Subcutaneous abdominal adipose tissue (tissue), 5 donors: ENCODE data around the gene ABCD3.

Experiments
- H3K27ac ChIP-seq: one replicate; pipeline ENCODE4 v1.7.0; 2013; ENCODE audit warnings: low read depth, mild to moderate bottlenecking, inconsistent platforms, low read length, moderate library complexity
- H3K27me3 ChIP-seq, 5 donors: one replicate each; pipeline ENCODE4 v1.7.0; 2013; ENCODE audit warnings: low read length in 5 of 5, inconsistent platforms in 1 of 5; ENCODE audit not compliant: control insufficient read depth in 5 of 5, insufficient read depth in 4 of 5
- H3K36me3 ChIP-seq, 5 donors: one replicate each; pipeline ENCODE4 v1.7.0; 2013; ENCODE audit warnings: low read length in 5 of 5; ENCODE audit not compliant: control insufficient read depth in 5 of 5, insufficient read depth in 5 of 5
- H3K4me1 ChIP-seq, 5 donors: one replicate each; pipeline ENCODE4 v1.7.0; 2013; ENCODE audit warnings: low read length in 5 of 5, mild to moderate bottlenecking in 3 of 5, moderate library complexity in 1 of 5; ENCODE audit not compliant: control insufficient read depth in 5 of 5, insufficient read depth in 5 of 5
- H3K4me3 ChIP-seq, 5 donors: one replicate each; pipeline ENCODE4 v1.7.0; 2013; ENCODE audit warnings: low read length in 5 of 5, low read depth in 1 of 5
- H3K9ac ChIP-seq, 5 donors: one replicate each; pipeline ENCODE4 v1.7.0; 2013; ENCODE audit warnings: low read length in 5 of 5, mild to moderate bottlenecking in 4 of 5, moderate library complexity in 3 of 5
- H3K9me3 ChIP-seq, 5 donors: one replicate each; pipeline ENCODE4 v1.7.0; 2013; ENCODE audit warnings: low read length in 5 of 5; ENCODE audit not compliant: control insufficient read depth in 5 of 5
- donor health status: healthy.
- donor health status: healthy.
- donor health status: healthy.
- donor health status: healthy.
- donor health status: healthy.

The ABCD3 gene

DNA sequence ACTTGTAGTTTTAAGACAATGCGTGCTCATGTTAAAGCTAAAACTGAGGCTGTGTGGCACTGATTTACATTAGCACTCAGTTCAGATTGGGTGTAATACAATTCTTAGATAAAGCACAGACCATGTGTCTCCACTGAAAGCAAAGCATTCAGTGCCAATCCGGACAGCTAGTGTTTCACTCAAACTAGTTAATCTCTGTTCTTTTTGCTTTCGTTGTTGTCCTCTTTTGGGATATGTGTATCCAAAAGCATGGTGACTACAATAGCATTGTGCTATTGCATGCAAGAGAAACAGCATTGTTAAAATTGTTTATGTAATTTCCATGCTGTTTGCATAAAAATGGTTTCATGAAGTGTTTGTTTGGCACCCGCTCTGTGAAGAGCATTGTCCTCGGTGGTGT is 68.8 kb downstream of the ABCD3 start:
- H3K36me3 ChIP-seq = peaks cover 11 to 45% (median 31%) of the 10 kb centered on the region in 5 donors
- H3K27ac ChIP-seq = no peak overlapping the region
- H3K27me3 ChIP-seq = no peaks in the 10 kb centered on the region
- no peak overlapping the region for H3K4me3 ChIP-seq
- no peaks in the 10 kb centered on the region for H3K9me3 ChIP-seq
- H3K9ac ChIP-seq = no peak overlapping the region
- no peaks in the 10 kb centered on the region for H3K4me1 ChIP-seq

DNA sequence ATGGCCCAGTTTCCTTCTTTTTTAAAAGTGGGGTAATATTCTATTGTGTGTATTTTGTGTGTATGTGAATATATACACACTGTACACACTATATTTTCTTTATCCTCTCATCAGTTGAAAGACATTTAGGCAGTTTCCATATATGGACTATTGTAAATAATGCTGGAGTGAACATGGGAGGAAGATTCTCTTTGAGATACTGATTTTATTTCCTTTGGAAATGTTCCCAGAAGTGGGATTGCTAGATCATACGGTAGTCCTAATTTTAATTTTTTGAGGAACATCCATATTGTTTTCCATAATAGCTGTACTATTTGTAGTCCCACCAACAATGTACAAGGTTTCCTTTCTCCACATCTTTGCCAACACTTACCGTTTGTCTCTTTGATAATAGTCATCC is 72.4 kb downstream of the ABCD3 start:
- no peaks in the 10 kb centered on the region for H3K9me3 ChIP-seq
- H3K27ac ChIP-seq = no peak overlapping the region
- no peaks in the 10 kb centered on the region for H3K27me3 ChIP-seq
- peaks cover 9 to 52% (median 26%) of the 10 kb centered on the region in 5 donors for H3K36me3 ChIP-seq
- H3K9ac ChIP-seq = no peak overlapping the region
- no peaks in the 10 kb centered on the region for H3K4me1 ChIP-seq
- no peak overlapping the region for H3K4me3 ChIP-seq

DNA sequence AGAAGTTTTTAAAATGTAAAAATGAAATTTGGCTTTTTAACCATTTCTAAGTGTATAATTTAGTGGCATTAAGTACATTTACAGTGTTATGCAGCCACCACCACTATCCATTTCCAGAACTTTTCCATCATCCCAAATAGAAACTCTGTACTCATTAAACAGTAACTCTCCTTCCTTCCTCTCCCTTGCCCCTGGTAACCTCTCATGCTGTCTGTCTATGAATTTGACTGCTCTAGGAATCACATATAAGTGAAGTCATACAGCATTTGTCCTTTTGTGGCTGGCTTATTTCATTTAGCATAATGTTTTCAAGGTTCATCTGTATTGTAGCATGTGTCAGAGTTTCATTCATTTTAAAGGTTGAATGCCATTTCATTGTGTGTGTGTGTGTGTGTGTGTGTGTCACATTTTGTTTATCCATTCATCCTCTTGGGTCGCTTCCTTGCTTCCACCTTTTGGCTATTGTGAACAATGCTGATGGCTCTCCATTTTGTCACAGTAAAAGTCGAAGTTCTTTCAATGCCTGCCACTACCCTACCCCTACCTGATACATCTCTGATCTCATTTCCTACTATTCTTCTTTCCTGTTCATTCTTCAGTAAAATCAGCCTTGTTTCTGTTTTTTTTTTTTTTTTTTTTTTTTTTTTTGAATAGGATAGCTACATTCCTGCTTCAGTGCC is 78.0 kb downstream of the ABCD3 start:
- no peak overlapping the region for H3K4me3 ChIP-seq
- H3K4me1 ChIP-seq = no peaks in the 10 kb centered on the region
- no peak overlapping the region for H3K9ac ChIP-seq
- no peaks in the 10 kb centered on the region for H3K27me3 ChIP-seq
- peaks cover 8 to 41% (median 30%) of the 10 kb centered on the region in 5 donors for H3K36me3 ChIP-seq
- H3K9me3 ChIP-seq = no peaks in the 10 kb centered on the region
- no peak overlapping the region for H3K27ac ChIP-seq

DNA sequence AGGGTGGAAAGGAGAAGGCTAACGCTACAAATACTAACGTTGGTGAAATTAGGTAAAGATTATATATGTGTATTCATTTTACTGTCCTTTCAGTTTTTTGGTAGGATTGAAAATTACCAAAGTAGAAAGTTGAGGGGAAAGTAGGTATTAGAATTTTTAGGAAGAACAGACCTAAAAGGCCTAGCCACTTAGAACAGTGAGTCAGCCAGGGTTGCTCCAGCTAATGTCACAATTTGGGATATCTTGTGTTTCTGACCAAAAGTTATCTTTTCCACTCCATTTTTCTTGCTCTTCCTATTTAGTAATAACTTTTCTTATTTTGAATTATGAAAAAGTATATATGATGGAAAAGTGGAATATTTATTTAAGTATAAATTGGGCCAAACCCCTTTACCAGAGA is 83.2 kb downstream of the ABCD3 start:
- peaks cover 0 to 11% (median 3%) of the 10 kb centered on the region in 5 donors for H3K4me1 ChIP-seq
- no peak overlapping the region for H3K9ac ChIP-seq
- H3K36me3 ChIP-seq = peaks cover 15 to 38% (median 29%) of the 10 kb centered on the region in 5 donors
- H3K9me3 ChIP-seq = no peaks in the 10 kb centered on the region
- no peaks in the 10 kb centered on the region for H3K27me3 ChIP-seq
- no peak overlapping the region for H3K27ac ChIP-seq
- no peak overlapping the region for H3K4me3 ChIP-seq

DNA sequence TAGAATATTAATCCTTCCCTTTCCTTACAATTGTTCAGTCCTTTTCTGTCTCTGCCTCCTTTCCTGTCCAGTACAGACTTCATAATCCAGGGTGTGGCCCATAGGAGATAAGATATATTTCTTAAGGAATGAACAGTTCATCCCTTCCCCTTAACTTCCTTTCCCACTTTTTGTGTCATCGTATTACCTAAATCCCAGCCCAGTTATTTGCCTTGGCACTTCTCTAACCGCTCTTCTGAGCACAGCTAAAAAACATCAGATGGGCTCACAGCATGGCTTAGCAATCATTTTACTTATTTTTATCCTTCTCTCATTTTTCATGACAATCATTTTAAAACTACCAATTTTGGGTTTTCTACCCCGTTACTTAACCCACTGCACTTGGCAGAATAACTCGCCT is 83.7 kb downstream of the ABCD3 start:
- Histone ChIP-seq H3K36me3 (peaks cover 15 to 38% (median 30%) of the 10 kb centered on the region in 5 donors), H3K4me1 (peaks cover 0 to 11% (median 3%) of the 10 kb centered on the region in 5 donors), H3K27ac (no peak overlapping the region), H3K4me3 (no peak overlapping the region), H3K27me3 (no peaks in the 10 kb centered on the region), H3K9me3 (no peaks in the 10 kb centered on the region), H3K9ac (no peak overlapping the region)

DNA sequence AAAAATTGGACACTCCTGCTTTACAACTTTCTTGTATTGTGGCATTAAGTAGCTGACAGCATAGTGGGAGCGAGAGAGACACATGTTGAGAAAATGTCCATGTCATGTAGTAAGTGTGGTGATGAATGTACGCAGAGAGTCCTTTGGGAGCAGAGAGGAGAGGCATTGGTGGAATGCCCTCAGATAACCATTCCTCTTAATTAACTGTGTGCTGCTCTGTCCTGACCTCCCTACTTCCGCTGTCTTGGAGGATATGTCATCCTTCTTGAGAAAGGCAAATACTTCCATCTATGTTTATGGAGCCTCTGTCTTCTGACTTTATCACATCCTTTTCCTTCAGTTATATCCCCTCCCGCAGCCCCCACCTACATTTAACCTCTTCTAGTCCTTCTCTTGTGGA is 85.0 kb downstream of the ABCD3 start:
- peaks cover 0 to 11% (median 3%) of the 10 kb centered on the region in 5 donors for H3K4me1 ChIP-seq
- no peaks in the 10 kb centered on the region for H3K27me3 ChIP-seq
- no peak overlapping the region for H3K4me3 ChIP-seq
- H3K36me3 ChIP-seq = peaks cover 15 to 38% (median 30%) of the 10 kb centered on the region in 5 donors
- no peaks in the 10 kb centered on the region for H3K9me3 ChIP-seq
- H3K27ac ChIP-seq = no peak overlapping the region
- no peak overlapping the region for H3K9ac ChIP-seq

DNA sequence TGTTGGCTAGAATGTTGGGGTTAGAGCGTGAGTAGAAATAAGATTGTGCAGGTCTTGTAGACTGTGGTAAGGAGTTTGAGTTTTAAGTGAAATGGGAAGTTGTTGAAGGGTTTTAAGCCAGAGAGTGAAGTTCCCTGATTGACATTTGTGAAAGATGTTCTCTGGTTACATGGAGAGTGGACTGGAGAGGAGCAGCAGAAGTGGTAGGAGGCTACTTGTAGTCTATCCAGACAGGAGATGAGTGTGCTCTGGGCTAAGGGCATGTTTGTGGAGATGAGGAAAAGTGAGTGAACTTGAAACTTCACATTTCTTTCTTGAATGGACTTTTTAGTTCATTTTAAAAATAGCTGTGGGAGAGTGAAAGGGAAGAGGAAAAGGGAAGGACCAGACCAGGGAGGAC is 86.4 kb downstream of the ABCD3 start:
- peaks cover 0 to 11% (median 3%) of the 10 kb centered on the region in 5 donors for H3K4me1 ChIP-seq
- H3K27ac ChIP-seq = no peak overlapping the region
- no peaks in the 10 kb centered on the region for H3K9me3 ChIP-seq
- no peaks in the 10 kb centered on the region for H3K27me3 ChIP-seq
- peaks cover 13 to 26% (median 19%) of the 10 kb centered on the region in 5 donors for H3K36me3 ChIP-seq
- H3K4me3 ChIP-seq = no peak overlapping the region
- H3K9ac ChIP-seq = no peak overlapping the region

DNA sequence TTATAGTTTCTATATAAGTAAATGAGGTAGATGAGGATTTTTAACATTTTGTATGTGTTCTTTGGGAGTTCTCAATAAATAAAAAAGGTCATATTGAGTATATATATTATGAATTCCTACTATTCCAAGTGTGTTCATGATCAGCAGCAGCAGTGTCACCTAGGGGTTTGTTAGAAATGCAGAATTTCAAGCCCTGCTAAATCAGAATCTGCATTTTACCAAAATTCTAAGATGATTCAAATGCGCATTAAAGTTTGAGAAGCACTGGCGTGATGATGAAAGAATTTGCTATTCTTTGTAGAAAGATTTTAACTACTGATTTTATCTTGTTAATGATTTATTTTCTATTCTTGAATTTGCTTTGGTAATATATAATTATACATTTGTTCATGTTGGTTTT is 94.6 kb downstream of the ABCD3 start:
- Histone ChIP-seq H3K9me3 (no peaks in the 10 kb centered on the region), H3K4me1 (peaks cover 0 to 3% (median 0%) of the 10 kb centered on the region in 5 donors), H3K27me3 (no peaks in the 10 kb centered on the region), H3K4me3 (no peak overlapping the region), H3K27ac (no peak overlapping the region), H3K9ac (no peak overlapping the region), H3K36me3 (peaks cover 0 to 13% (median 0%) of the 10 kb centered on the region in 5 donors)

DNA sequence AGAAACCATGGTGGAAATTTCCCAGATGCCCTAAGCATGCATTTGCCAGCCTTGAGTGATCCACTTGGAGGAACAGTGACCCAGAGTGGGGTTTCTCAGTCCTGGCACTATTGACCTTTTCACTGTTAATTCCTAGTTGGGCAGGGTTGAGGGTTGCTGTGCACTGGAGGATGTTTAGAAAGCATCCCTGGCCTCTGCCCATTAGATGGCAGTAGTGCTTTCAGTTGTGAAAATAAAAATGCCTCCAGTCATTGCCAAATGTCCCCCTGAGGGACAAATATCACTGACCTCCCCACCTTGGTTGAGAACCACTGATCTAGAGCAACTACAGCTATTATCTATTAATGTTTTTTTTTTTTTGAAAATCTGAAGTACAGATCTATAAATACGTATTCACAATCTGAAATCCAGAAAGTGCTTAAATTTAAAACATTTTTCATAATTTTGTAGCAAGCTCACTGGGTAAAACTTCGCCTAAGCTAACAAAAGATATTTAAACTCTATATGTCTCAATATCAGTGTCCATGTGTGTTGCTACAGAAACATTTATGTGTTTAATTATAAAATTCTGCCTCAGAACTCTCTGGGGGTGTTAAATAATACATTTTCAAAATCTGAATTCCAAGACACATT is 96.0 kb downstream of the ABCD3 start:
- Histone ChIP-seq H3K27me3 (no peaks in the 10 kb centered on the region), H3K9me3 (no peaks in the 10 kb centered on the region), H3K4me1 (peaks cover 0 to 3% (median 0%) of the 10 kb centered on the region in 5 donors), H3K36me3 (peaks cover 0 to 13% (median 2%) of the 10 kb centered on the region in 5 donors), H3K27ac (no peak overlapping the region), H3K9ac (no peak overlapping the region), H3K4me3 (no peak overlapping the region)

DNA sequence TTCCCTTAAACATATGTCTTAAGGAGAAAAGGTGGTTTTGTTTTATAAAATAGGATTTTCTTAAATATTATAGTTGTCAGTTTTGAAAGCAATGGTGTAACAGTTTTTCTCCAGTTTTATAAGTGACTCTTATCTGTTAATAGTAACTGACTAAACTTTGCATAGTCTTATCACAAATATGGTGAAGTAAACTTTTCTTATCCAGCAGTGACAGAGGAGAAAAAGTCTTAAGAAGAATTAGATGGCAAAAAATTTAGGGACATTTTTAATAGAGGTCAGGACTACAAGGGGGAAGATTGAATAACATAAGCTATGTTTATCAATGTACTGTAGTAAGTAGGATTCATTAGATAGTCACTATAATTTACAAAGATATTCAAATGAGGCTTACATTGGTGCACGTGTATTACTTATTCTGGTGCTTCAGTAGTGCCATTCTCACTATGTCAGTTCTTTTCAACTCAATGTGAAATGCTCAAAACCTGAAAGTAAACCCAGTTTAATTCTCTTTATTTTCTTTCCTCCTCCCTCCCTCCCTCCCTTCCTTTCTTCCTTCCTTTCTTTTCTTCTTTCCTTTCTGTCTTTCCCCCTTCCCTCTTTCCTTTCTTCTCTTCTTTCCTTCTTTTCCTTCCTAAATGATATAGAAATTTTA is 97.2 kb downstream of the ABCD3 start:
- Histone ChIP-seq H3K9me3 (no peaks in the 10 kb centered on the region), H3K4me1 (peaks cover 0 to 3% (median 0%) of the 10 kb centered on the region in 5 donors), H3K4me3 (no peak overlapping the region), H3K27ac (no peak overlapping the region), H3K9ac (no peak overlapping the region), H3K36me3 (peaks cover 0 to 13% (median 6%) of the 10 kb centered on the region in 5 donors), H3K27me3 (no peaks in the 10 kb centered on the region)
